HG03575 (cell line): Measurements from ENCODE around the gene FAM89B.
"Not testable (repeated sequence)": the region's sequence is repeated elsewhere in the genome, so short reads cannot be mapped to it uniquely, and the experiment has no call there.

Experiments
- ATAC-seq: cut with Tn5 transposase; IDR thresholded peaks from one replicate; pipeline ENCODE4 v1.9.1; 2021; ENCODE audit not compliant: unreplicated experiment, insufficient number of reproducible peaks, low FRiP score; ENCODE audit errors: extremely low read depth

Gene FAM89B

DNA sequence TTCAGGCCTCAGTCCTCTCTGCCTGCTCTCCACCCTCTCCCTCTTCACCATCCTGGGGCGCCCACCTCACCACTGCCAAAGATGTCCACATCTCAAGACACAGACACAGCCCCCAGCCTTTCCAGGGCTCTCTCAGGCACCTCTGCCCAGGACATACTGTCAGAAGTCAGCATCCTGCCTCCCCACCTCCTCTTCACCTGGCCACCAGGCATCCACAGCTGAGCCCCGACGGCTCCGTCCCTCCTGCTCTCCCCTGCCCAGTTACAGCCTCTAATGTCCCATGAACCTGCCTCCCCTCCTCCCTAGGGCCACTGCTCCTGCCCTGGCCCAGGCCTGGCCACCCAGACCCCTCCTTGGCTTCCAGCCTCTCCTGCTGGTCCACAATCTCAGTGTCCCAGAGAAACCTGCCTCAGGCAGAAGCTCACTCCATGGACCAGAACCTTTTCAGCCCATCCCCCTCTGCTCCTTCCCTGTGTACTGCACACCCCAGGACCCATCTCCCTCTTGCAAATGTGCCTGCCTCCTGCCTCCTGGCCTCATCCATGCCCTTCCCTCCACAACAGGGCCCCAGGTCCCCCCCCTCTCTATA is 17.4 kb upstream of the FAM89B start:
- no peak for ATAC-seq

DNA sequence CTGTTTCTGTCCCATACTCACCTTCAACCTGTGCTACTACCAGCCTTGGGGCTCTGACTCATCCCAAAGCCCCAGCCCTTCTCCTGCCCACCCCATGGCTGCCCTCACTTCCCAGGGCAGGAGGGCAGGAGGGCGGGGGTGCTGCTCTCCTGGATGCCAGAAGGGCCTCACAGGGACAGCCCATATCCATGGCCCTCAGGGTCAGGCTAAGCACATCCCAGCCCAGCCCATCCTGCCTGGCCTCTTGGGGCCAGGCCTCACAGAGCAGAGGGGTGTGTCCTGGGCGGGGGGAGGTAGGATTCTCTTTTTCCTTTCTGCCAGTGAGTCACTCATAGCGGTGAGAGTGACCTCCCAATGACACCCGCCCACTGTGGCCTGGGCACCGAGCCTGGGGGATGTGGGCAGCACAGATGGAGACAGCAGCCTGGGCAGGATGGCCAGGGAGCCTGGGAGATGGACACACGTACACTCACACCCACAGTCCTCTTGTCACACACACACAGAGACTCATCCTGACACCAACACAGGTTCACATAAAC is 16.6 kb upstream of the FAM89B start:
- no peak for ATAC-seq

DNA sequence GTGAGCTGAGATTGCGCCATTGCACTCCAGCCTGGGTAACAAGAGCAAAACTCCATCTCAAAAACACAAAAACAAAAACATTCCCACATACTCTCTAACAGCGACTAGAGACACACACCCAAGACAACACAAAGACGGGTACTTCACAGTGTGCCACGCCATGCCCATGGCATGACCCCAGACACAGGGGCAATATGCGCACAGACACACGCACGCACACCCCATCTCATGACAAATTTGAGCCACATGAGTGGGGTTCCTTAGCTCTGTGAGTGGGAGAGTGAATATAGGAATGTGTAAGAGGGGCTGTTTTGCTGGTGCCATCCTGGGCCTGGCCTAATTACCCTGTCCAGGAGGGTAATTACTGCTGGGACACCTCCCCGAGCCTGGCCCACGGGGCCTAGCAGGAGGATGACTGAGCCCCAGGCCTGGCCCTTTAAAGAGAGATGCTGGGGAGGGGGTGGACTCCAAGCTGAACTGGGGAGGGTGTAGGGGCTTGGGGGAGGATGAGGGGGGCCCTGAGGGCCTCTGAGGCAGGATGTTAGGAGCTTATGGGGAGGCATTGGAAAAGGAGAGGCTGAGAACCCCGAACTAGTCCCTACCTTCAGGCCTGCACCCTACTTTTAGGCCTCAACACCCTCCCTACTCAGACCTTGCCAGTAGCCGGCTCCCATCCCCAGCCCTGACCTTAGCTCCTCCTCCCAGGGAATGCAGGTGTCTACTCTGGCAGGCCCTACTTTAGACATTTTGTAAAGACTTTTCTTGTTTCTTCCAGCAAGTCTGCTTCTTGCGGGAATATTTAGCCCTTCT is 15.7 kb upstream of the FAM89B start:
- no peak for ATAC-seq

DNA sequence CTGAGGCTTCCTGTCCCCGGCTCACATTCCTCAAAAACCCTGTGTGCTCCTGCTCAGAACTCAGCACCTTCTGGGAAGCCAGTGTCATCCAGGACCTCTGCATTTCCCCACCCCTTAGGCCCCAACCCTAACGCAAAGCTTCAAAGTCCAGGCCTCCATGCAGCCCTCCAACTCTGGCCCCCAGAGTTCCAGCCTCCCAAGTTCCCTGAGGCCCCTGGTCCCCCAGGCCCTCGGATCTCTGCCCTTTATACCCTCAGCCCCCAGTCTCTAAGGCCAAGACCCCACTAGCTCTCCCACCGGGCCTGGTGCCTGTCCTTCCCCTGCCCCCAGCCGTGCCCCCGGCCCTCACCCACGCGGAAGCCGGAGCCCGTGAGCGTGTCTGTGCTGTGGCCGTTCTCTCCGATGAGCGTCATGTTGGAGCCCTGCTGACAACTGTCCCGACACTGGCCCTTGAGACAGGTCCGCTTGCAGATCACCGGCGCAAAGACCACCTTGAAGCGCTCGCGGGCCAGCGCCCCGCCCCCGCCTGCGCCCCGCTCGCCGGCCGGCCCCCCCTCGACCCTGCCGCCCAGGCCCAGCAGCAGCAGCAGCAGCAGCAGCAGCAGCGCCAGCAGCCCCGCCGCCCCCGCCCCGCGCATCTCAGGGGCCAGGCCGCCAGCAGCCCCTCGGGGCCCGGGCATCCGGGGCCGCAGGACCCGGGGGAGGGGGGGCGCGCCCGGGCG is 14.9 kb upstream of the FAM89B start:
- no peak for ATAC-seq

DNA sequence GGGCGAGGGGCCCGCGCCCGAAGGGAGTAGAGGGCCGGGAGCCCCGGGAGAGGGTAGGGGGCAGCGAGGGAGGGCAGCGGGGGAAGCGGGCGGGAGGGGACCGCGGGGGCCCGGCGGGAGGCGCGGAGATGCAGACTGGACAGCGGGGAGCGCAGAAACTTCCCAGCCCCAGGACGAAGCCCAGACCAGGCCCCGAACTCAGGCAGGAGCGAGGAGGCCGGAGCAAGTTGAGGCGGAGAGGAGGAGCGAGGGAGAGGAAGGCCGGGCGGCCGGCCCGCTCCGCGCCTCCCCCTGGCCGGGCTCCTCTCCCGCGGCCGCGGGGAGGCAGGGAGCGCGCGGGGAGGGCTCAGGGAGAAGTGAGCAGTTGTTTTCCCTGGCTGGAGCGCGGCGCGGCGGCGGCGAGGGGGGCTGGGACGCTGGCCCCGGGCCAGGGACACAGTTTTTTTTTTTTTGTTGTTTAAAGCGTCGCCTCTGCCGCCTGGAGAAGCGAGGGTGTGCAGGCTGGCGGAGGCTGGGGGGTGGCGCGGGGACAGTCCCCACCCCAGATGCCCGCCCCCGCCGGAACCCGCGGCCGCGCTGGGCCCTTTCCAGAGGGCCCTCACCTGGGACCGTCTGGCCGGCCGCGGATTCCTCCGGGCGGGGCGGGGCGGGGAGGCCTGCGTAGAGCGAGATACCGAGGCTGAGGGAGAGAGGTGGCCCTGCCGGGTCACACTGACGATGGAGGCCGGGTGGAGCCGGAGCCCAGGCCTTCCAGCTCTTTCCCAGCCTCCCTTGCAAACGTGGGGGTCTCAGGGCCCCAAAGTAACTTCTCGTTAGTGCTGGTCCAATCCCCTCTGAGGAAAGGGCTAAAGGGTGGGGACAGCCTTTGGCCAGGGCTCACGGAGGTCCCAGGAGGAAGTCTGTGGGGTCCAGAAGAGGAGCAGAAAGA is 14.1 kb upstream of the FAM89B start, which contains the start of gene LTBP3:
Gene LTBP3 (minus strand): TSS at position 358 of the 928 bp plus-strand sequence. CDS start 400 bp downstream, outside the sequence.
- ATAC-seq, result no peak

DNA sequence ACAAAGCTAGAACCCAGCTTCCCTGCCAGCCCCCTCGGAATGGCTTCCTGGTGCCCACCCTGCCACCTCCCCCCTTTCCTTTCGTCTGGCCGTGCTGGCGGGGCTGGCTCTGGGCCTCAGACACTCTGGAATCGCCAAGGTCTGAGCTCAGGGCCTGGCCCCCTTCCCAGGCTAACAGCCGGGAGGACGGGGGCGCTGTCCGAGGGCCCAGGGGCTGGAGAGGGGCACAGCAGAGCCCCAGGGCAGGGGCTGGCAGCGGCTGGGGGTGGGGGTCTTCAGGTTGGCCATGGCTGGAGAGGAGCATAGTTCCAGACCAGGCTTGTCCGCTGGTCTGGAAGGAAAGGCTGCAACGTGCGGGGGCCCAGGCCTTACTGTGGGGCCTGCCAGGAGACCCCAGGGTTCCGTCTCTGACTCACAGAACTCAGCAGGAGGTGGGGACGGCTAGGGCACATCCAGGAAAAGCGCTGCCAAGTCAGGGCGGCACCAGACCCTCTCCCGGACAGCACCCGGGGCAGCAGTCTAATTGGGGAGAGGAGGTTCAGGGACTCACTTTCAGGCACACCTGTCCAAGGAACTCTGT is 13.3 kb upstream of the FAM89B start:
- ATAC-seq, result no peak

DNA sequence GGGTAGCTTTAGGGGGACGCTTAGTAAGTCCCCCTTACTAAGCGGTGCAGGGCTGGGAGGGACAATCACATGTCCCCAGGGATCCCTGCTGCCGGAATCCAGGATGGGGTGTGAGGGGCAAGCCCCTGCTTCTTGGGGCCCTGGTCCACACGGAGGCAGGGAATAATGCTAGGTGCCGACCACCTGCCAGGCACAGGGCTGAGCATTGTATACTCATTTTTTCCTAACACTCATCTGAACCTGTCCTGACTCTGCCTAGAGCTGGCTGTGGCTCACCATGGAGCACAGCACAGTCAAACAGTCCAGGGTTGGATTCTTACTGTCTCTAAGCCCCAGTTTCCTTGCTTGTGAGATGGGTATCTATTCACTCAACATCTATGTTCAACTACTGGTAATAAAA is 12.8 kb upstream of the FAM89B start:
- ATAC-seq, result no peak

DNA sequence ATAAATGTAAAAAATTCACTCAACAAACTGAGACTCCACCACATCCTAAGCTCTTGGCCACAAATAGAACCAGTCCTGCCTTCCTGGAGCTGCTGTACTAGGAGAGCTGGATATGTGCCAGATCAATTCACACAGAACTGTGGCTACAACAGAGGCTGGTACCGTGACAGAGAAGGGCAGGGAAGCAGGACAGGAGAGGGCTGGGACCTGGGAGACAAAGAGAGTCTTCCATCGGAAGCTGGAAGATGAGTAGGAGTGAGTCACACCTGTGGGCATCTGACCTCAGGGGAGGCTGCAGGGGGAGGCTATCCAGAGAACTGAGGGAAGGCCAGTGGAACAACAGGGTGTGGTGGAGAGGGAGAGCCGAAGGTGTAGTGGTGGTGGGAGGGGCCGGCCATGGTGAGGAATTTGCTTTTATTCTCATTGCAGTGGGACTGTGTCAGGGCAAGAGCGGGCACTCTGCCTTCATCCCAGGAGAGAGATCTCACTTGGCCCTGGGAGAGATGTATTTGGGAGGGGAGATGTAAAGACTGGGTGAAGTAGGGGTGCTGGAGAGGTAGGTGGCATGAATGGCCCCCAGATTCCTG is 12.3 kb upstream of the FAM89B start:
- no peak for ATAC-seq

DNA sequence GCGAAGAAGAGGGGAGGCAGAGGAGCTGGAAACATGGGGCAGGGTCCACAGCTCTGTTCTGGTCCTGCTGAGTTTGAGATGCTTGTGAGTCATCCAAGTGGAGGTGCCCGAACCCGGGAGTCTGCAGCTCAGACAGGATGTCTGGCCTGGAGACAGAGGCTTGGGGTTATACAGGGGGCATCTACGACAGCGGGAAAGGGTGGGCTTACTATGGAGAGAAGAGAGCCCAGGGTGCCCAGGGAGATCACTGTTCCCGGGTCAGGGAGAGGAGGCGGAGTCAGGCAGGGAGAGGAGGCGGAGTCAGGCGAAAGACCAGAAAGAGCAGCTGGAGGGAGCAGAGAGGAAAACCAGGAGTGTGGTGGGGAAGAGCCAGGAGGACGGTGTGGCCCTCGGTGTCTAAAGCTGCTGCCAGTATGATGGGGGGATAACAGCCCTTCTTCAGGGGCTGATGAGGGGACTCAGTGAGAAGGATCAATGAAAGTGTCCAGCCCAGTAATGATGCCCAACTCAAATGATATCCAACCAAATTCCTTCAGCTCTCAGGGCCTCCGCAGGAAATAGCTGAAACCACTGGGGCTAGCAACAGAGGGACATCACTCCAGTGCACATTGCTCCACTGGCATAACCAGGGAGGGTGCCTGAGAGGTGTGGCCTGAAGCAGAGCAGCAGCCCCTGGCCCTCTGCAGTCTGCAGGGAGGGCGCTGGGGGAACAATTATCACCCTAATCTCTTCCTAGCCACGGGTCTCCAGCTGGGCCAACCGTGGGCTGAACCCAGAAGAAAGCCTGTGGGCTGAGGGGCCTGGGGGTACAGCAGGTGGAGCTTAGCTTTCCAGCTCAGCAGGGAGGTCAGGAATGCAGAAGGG is 11.6 kb upstream of the FAM89B start:
- ATAC-seq, result no peak

DNA sequence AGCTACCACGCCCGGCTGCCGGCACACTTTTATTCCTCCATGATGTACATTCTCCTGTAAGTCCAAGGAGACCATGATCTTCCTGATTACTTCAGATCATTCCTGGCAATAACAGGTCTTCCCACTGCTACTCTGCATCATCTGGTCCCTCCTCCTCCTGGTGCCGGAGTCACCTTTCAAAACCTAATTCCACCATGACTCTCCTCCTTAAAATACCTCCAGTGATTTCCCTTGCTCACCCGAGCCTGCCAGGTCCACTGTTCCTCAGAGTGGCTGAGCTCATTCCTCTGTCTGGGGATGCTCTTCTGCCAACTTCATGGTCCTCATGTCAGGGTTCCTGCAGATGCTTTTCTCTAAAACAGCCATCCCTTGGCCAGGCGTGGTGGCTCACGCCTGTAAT is 10.3 kb upstream of the FAM89B start:
- no peak for ATAC-seq

DNA sequence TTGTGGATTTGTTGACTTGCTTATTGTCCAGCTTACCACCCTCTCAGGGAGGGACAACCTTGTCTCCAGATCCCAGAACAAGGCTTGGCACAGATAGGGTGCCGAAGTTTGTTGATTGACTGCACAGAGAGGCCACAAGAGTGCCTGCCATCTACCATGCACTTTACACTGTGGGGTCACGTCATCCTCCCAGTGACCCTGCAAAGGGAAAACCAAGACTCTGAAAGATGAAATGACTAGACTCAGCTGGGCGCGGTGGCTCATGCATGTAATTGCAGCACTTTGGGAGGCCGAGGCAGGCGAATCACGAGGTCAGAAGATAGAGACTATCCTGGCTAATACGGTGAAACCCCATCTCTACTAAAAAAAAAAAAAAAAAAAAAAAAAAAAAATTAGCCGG is 9.6 kb upstream of the FAM89B start:
- ATAC-seq, result no peak

DNA sequence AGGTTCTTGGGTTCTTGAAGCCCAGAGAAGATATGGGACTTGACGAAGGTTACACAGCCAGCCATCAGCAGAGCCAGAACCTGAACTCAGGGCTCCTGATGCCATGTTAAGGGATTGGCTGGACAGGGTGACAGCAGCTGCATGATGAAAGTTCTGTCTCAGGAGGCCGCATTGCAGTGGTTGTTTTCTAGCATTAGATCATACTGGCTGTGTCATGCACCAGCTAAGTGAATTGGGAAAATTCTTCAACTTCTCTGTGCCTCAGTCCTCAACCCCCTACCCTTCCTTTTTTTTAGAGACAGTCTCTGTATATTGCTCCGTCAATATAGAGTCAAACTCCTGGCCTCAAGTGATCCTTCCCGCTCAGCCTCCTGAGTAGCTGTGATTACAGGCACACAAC is 8.7 kb upstream of the FAM89B start:
- no peak for ATAC-seq

DNA sequence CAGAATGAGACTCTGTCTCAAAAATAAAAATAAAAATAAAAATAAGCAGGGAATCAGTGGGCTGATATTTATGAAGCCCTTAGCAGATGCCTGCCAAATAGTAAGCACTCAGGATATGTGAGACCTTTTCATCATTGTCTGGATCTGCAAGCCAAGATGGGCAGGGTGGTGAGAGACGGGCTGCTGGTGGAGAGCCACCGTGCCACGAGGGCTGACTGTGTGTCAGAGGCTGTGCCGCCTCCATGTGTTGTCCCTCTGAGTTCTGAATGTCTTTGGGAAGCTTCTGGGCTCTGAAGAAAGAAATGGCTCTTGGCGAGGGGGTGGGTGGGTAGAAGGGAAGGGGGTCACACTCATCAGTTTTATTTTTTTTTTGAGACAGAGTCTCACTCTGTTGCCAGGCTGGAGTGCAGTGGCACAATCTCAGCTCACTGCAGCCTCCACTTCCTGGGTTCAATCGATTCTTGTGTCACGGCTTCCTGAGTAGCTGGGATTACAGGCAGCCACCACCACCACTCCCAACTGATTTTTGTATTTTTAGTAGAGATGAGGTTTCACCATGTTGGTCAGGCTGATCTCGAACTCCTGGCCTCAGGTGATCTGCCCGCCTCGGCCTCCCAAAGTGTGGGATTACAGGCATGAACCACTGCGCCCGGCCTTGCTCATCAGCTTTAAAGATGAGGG is 7.3 kb upstream of the FAM89B start:
- not testable (repeated sequence) for ATAC-seq

DNA sequence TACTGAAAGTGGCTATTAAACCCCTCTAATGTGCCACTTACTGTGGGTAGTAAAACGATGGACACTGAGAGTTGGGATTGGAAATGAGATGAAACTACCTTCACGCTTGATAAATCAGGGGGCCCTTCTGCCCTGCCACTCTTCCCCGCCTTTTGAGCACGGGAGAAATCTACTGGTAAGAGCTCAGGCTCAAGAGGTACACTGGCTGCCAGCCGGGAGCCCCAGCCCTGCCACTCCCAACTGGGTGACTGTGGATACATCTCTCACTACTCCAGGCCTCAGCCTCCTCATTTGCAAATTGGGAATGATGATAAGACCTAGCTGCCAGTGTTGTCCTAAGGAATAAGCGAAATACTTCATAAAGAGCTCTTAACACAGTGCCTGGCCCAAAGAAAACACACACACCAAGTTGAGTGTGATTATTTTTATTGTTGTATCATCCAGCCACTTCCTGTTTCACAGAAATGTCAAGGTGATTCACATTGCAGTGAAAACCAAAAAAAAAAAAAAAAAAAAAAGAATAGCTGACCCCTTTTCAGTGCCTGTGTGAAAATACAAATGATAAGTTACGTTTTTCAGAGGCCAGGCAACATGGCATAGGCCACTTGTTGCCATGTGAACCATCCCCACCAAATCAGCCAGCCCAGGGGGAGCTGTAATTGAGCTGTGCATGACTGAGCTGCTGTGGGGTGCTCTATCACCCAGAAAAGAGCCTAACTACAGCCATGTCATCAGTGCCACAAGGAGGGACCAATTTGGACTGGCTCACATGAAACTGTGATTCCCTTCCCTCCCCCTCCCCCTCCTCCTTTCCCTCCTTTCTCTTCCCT is 6.5 kb upstream of the FAM89B start:
- ATAC-seq, result no peak

DNA sequence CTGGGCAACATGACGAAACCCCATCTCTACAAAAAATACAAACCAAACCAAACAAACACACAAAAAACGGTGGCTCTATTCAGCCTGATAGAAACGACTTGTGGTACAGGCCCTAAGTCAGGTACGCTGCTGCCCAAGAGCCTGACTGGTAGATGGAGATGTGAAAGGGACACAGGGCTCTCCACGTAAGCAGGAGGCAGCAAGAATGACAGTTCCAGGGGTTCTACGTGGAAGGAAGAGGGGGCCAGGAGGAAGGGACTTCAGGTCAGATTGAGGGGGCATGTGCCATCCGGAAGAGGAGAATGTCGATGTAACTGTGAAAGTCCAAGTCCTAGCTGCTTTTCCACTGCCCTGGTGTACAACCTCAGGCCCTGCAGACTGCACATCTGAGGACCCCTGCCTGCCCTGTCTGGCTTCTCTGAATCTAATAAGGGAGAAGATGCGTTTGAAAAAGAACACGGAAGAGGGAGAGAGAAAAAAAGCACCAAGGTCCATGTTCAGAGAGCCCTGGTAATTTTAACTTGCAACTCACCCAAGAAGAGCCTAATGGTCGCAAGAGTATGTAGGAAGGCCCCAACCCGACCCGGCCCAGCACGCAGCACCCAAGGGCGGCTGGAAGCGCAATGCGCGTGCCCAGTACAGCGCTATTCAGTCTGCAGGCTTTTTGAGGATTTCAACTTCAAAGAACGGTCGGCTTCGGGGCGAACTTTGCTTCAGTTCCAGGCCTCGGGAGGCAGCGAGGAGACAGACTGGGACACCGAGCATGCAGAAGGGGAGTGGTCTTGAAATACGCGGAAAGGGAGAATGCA is 3.0 kb upstream of the FAM89B start:
- no peak for ATAC-seq
